Glutamatergic neuron (in vitro differentiated cells): Measurements from ENCODE around the gene CMSS1. TPM values are rescaled to one million over a fixed set of nuclear protein-coding genes. Genes with fewer than 3 reads are reported as not detected.

Experiments used
- DNase-seq: peaks from one replicate; pipeline ENCODE4 v3.0.0; 2022
- H3K27ac Mint-ChIP-seq: one replicate; pipeline ENCODE4 v1.8.0; 2020; ENCODE audit warnings: mild to moderate bottlenecking, mixed read lengths, inconsistent platforms; ENCODE audit not compliant: unreplicated experiment
- H3K27me3 Mint-ChIP-seq: one replicate; pipeline ENCODE4 v1.8.0; 2020; ENCODE audit warnings: mild to moderate bottlenecking, moderate library complexity, mixed read lengths, inconsistent platforms; ENCODE audit not compliant: unreplicated experiment
- H3K36me3 Mint-ChIP-seq: one replicate; pipeline ENCODE4 v1.8.0; 2020; ENCODE audit warnings: mild to moderate bottlenecking, mixed read lengths, inconsistent platforms; ENCODE audit not compliant: unreplicated experiment
- H3K4me1 Mint-ChIP-seq: one replicate; pipeline ENCODE4 v1.8.0; 2020; ENCODE audit warnings: mild to moderate bottlenecking, low read depth, mixed read lengths, inconsistent platforms; ENCODE audit not compliant: unreplicated experiment
- H3K4me3 Mint-ChIP-seq: one replicate; pipeline ENCODE4 v1.8.0; 2020; ENCODE audit warnings: mild to moderate bottlenecking, mixed read lengths, inconsistent platforms; ENCODE audit not compliant: unreplicated experiment
- H3K9me3 Mint-ChIP-seq: one replicate; pipeline ENCODE4 v1.8.0; 2020; ENCODE audit warnings: mild to moderate bottlenecking, moderate library complexity, mixed read lengths, inconsistent platforms; ENCODE audit not compliant: unreplicated experiment
- CTCF ChIP-seq: fragments of 200-600 bp; sonication (generic); IDR thresholded peaks from one replicate; pipeline ENCODE4 v1.5.0; 2021; ENCODE audit not compliant: partially characterized antibody, unreplicated experiment
- total RNA-seq: library from RNA; stranded (reverse); fragmentation: NEBNext Ultra II Directional; extraction: Animal tissue kit (Norgen Biotek cat#: 25700); gene quantifications from one replicate; pipeline ENCODE4 v1.2.1, GENCODE V29; 2021; ENCODE audit not compliant: unreplicated experiment

CMSS1 gene
- total RNA-seq, 1 donor from 2014 or later: 37.8 TPM

GRCh38 chr3:99941211-99941610, 123.5 kb downstream of the CMSS1 start:
- Mint-ChIP-seq H3K4me3 (no peak overlapping the region), H3K9me3 (no peaks in the 10 kb centered on the region), H3K4me1 (peaks cover 12% of the 10 kb centered on the region), H3K36me3 (no peaks in the 10 kb centered on the region), H3K27ac (no peak overlapping the region), H3K27me3 (peaks cover 2% of the 10 kb centered on the region)
- DNase-seq: no peak
- no peak for TF ChIP-seq CTCF

- no peak overlapping the region for H3K27ac Mint-ChIP-seq
- no peak for DNase-seq
- H3K36me3 Mint-ChIP-seq: no peaks in the 10 kb centered on the region
- H3K4me1 Mint-ChIP-seq: peaks cover 12% of the 10 kb centered on the region
- TF ChIP-seq CTCF: no peak
- peaks cover 2% of the 10 kb centered on the region for H3K27me3 Mint-ChIP-seq
- H3K4me3 Mint-ChIP-seq: no peak overlapping the region
- no peaks in the 10 kb centered on the region for H3K9me3 Mint-ChIP-seq
These were observed 126.5 kb downstream of the CMSS1 start for GRCh38 chr3:99943931-99944761.

GRCh38 chr3:99945328-99945995, 127.8 kb downstream of the CMSS1 start:
- Mint-ChIP-seq H3K4me1 (peaks cover 12% of the 10 kb centered on the region), H3K36me3 (no peaks in the 10 kb centered on the region), H3K9me3 (no peaks in the 10 kb centered on the region), H3K27ac (no peak overlapping the region), H3K4me3 (no peak overlapping the region), H3K27me3 (peaks cover 2% of the 10 kb centered on the region)
- no peak for DNase-seq
- no peak for TF ChIP-seq CTCF

GRCh38 chr3:99947356-99947755, 129.7 kb downstream of the CMSS1 start:
- no peaks in the 10 kb centered on the region for H3K36me3 Mint-ChIP-seq
- peaks cover 12% of the 10 kb centered on the region for H3K4me1 Mint-ChIP-seq
- DNase-seq: no peak
- no peak overlapping the region for H3K27ac Mint-ChIP-seq
- peaks cover 2% of the 10 kb centered on the region for H3K27me3 Mint-ChIP-seq
- no peaks in the 10 kb centered on the region for H3K9me3 Mint-ChIP-seq
- TF ChIP-seq CTCF: no peak
- H3K4me3 Mint-ChIP-seq: no peak overlapping the region

GRCh38 chr3:99948467-99949089, 130.9 kb downstream of the CMSS1 start:
- no peak for TF ChIP-seq CTCF
- H3K4me3 Mint-ChIP-seq: no peak overlapping the region
- no peak overlapping the region for H3K27ac Mint-ChIP-seq
- no peak for DNase-seq
- peaks cover 2% of the 10 kb centered on the region for H3K27me3 Mint-ChIP-seq
- H3K36me3 Mint-ChIP-seq: no peaks in the 10 kb centered on the region
- H3K9me3 Mint-ChIP-seq: no peaks in the 10 kb centered on the region
- peaks cover 10% of the 10 kb centered on the region for H3K4me1 Mint-ChIP-seq
